ENCODE measurements around the gene SIX2. TPM values are rescaled to one million over a fixed set of nuclear protein-coding genes. Genes with fewer than 3 reads are reported as not detected.

Gene SIX2
- total and polyA plus RNA-seq, 2 of the 8 experiments (the other 6 are each of a cell fraction or from before 2014, with no cell fraction given), result 0.47 to 1.0 TPM

GRCh38 chr2:45004562-45005191, 4.6 kb downstream of the SIX2 start (continued):
- TF ChIP-seq GABPA (IDR thresholded peaks at IDR 0.05; ENCODE audit: borderline replicate concordance, insufficient read depth, low read length) (peak; percentile 32; the same call in 1 of the 2 replicates), EGR1 (IDR thresholded peaks at IDR 0.05; ENCODE audit: borderline replicate concordance, low read depth, low read length) (peak; percentile 72), HDAC2 (IDR thresholded peaks at IDR 0.05; ENCODE audit: borderline replicate concordance in 1 of 2, low read depth in 2 of 2, low read length in 2 of 2) (peak in 1 of 2 experiments; percentile 34; a peak in 1 of 4 replicates), TEAD4 (IDR thresholded peaks at IDR 0.05; ENCODE audit: low read depth, low read length) (peak; percentile 72), POLR2AphosphoS5 (IDR thresholded peaks at IDR 0.05; ENCODE audit: low read depth, low read length) (no peak), KDM4A (IDR thresholded peaks at IDR 0.05; ENCODE audit: low read depth, low read length, severe bottlenecking) (no peak), BCL11A (IDR thresholded peaks at IDR 0.05; ENCODE audit: low read depth in 2 of 2, low read length in 2 of 2) (no peak), ATF2 (IDR thresholded peaks at IDR 0.05; ENCODE audit: low read length) (no peak), SIRT6 (IDR thresholded peaks at IDR 0.05; ENCODE audit: low read length) (no peak), CTBP2 (IDR thresholded peaks at IDR 0.05; ENCODE audit: borderline replicate concordance, insufficient read depth, insufficient read length, low read length) (peak; percentile 95), CHD2 (IDR thresholded peaks at IDR 0.05; ENCODE audit: low read length) (no peak), CBX8 (IDR thresholded peaks at IDR 0.05; ENCODE audit: borderline replicate concordance, low read depth, low read length) (peak; percentile 72; the same call in 1 of the 2 replicates), YY1 (IDR thresholded peaks at IDR 0.05; ENCODE audit: low read depth, low read length) (no peak; the same call in 1 of the 2 replicates), SUZ12 (IDR thresholded peaks at IDR 0.05; ENCODE audit: low read length) (peak; percentile 99), JUN (IDR thresholded peaks at IDR 0.05; ENCODE audit: low read depth, low read length) (no peak), TAF7 (optimal IDR thresholded peaks at IDR 0.05; ENCODE audit: borderline replicate concordance, low read depth, low read length) (no peak), PHF8 (conservative IDR thresholded peaks at IDR 0.05; ENCODE audit: low read depth, low read length) (no peak), EZH2 (IDR thresholded peaks at IDR 0.05; ENCODE audit: low read depth, low read length, severe bottlenecking) (peak; percentile 99), SRF (IDR thresholded peaks at IDR 0.05; ENCODE audit: low read depth, low read length) (no peak), NRF1 (IDR thresholded peaks at IDR 0.05; ENCODE audit: low read depth, low read length) (no peak), SP1 (IDR thresholded peaks at IDR 0.05; ENCODE audit: low read depth, low read length) (no peak), TAF1 (IDR thresholded peaks at IDR 0.05; ENCODE audit: low read depth, low read length) (no peak), SAP30 (IDR thresholded peaks at IDR 0.05; ENCODE audit: insufficient read depth, insufficient replicate concordance, low read length) (peak; percentile 34)
